ENCODE results near the gene HDAC7. TPM values are rescaled to one million over a fixed set of nuclear protein-coding genes. Genes with fewer than 3 reads are reported as not detected.

HDAC7 gene
- total and polyA plus RNA-seq, 2 experiments from 2014 or later: 41.3 to 60.1 TPM

GRCh38 chr12:47763481-47764346 lies 56.0 kb downstream of the HDAC7 start (continued):
- TF ChIP-seq ZNF462 (CRISPR knock-in tag; IDR thresholded peaks at IDR 0.05) (no peak), ZNF114 (CRISPR knock-in tag; IDR thresholded peaks at IDR 0.05) (no peak), JUNB (IDR thresholded peaks at IDR 0.05; ENCODE audit: unreplicated experiment) (no peak), EZH2 (IDR thresholded peaks at IDR 0.05; ENCODE audit: low read depth, unreplicated experiment) (no peak), NANOG (IDR thresholded peaks at IDR 0.05; ENCODE audit: borderline replicate concordance) (no peak), EZH2phosphoT487 (IDR thresholded peaks at IDR 0.05; ENCODE audit: unreplicated experiment) (no peak), ETS1 (IDR thresholded peaks at IDR 0.05) (no peak), STAT1 (IDR thresholded peaks at IDR 0.05; ENCODE audit: unreplicated experiment) (no peak), ZNF331 (CRISPR knock-in tag; IDR thresholded peaks at IDR 0.05; ENCODE audit: low read depth) (no peak), POLR2AphosphoS5 (IDR thresholded peaks at IDR 0.05; ENCODE audit: low read depth) (no peak)

Measured in GM23338 (cell line).